Breast epithelium (tissue), 3 donors: ENCODE results near the gene GALNT10.

ENCODE experiments used
- POLR2A ChIP-seq: fragments of 450-650 bp; IDR thresholded peaks from one replicate; pipeline ENCODE4 v1.6.1; 2016; ENCODE audit warnings: antibody characterized with exemption, mild to moderate bottlenecking, moderate library complexity
- POLR2AphosphoS5 ChIP-seq, 3 donors: sonication (generic); formaldehyde crosslinking; IDR thresholded peaks; one replicate each; pipeline ENCODE4 v1.6.1; 2017; ENCODE audit warnings: antibody characterized with exemption in 3 of 3
- TF ChIP-seq, protein P1 (sequence below), 3 donors: fragments of 450-650 bp; IDR thresholded peaks; one replicate each; pipeline ENCODE4 v1.5.1; 2016 to 2017; ENCODE audit warnings: antibody characterized with exemption in 3 of 3, mild to moderate bottlenecking in 3 of 3, moderate library complexity in 3 of 3

DNA sequence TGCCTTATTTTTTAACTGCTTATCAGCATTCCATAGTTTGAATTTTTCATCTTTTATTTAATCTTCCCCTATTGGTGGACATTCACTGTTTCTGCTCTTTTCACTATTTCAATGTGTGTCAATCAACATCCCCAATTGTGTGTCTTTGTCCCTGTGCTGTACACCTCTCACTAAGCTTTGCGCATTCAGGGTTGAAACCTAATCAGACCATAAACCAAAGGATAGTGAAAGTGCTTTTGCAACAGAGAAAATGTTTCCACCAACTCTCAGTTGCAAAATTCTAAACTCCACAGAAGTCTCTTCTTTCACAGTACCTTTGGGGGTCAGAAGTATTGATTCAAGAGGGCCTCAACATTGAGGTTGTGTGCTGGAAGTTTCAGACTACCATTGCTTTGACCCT lies 128.2 kb downstream of the GALNT10 start:
- TF ChIP-seq POLR2A = no peak
- TF ChIP-seq, protein P1, sequence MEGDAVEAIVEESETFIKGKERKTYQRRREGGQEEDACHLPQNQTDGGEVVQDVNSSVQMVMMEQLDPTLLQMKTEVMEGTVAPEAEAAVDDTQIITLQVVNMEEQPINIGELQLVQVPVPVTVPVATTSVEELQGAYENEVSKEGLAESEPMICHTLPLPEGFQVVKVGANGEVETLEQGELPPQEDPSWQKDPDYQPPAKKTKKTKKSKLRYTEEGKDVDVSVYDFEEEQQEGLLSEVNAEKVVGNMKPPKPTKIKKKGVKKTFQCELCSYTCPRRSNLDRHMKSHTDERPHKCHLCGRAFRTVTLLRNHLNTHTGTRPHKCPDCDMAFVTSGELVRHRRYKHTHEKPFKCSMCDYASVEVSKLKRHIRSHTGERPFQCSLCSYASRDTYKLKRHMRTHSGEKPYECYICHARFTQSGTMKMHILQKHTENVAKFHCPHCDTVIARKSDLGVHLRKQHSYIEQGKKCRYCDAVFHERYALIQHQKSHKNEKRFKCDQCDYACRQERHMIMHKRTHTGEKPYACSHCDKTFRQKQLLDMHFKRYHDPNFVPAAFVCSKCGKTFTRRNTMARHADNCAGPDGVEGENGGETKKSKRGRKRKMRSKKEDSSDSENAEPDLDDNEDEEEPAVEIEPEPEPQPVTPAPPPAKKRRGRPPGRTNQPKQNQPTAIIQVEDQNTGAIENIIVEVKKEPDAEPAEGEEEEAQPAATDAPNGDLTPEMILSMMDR (IDR thresholded peaks at IDR 0.05) = no peak
- TF ChIP-seq POLR2AphosphoS5 (IDR thresholded peaks at IDR 0.05) = no peak
